ENCODE data around the gene RABGAP1L. TPM values are rescaled to one million over a fixed set of nuclear protein-coding genes. Genes with fewer than 3 reads are reported as not detected.

The RABGAP1L gene
- total RNA-seq, 1 donor from 2014 or later, result 41.0 TPM

- Mint-ChIP-seq H3K4me1 (ENCODE audit: low read depth) (no peaks in the 10 kb centered on the region), H3K9me3 (peaks cover 12% of the 10 kb centered on the region), H3K27me3 (ENCODE audit: insufficient read depth) (no peaks in the 10 kb centered on the region), H3K27ac (no peak overlapping the region), H3K4me3 (no peak overlapping the region), H3K36me3 (ENCODE audit: low read depth) (peaks cover 2% of the 10 kb centered on the region)
- intact Hi-C loops (cut with micrococcal nuclease), result loop anchor here (5.0 to 10.0 kb wide), 4 partner anchors 193 to 793 kb away; partner anchors contain the start of gene RC3H1
- DNase-seq (ENCODE audit: low spot score), result no peak
Measured at GRCh38 chr1:174215766-174216165, 56.4 kb downstream of the RABGAP1L start.

GRCh38 chr1:174217248-174217647 is 57.9 kb downstream of the RABGAP1L start:
- intact Hi-C loops (cut with micrococcal nuclease), result loop anchor here (1.0 to 10.0 kb wide), 5 partner anchors 195 to 795 kb away; partner anchors contain the start of genes RC3H1 and ZBTB37
- Mint-ChIP-seq H3K9me3 (peaks cover 6% of the 10 kb centered on the region), H3K4me3 (no peak overlapping the region), H3K27me3 (ENCODE audit: insufficient read depth) (no peaks in the 10 kb centered on the region), H3K36me3 (ENCODE audit: low read depth) (peaks cover 12% of the 10 kb centered on the region), H3K4me1 (ENCODE audit: low read depth) (no peaks in the 10 kb centered on the region), H3K27ac (no peak overlapping the region)
- no peak for DNase-seq (ENCODE audit: low spot score)

GRCh38 chr1:174217787-174218574 is 58.7 kb downstream of the RABGAP1L start:
- Mint-ChIP-seq H3K9me3 (peaks cover 11% of the 10 kb centered on the region), H3K4me1 (ENCODE audit: low read depth) (no peaks in the 10 kb centered on the region), H3K27me3 (ENCODE audit: insufficient read depth) (no peaks in the 10 kb centered on the region), H3K27ac (no peak overlapping the region), H3K36me3 (ENCODE audit: low read depth) (peaks cover 17% of the 10 kb centered on the region), H3K4me3 (no peak overlapping the region)
- DNase-seq (ENCODE audit: low spot score), result no peak
- intact Hi-C loops (cut with micrococcal nuclease), result loop anchor here (1.0 to 10.0 kb wide), 5 partner anchors 196 to 796 kb away; partner anchors contain the start of genes RC3H1 and ZBTB37

- intact Hi-C loops (cut with micrococcal nuclease), result loop anchor here (5.0 to 10.0 kb wide), 4 partner anchors 197 to 797 kb away; partner anchors contain the start of gene RC3H1
- DNase-seq (ENCODE audit: low spot score), result no peak
- no peaks in the 10 kb centered on the region for H3K27me3 Mint-ChIP-seq (ENCODE audit: insufficient read depth)
- H3K4me1 Mint-ChIP-seq (ENCODE audit: low read depth), result no peaks in the 10 kb centered on the region
- peaks cover 17% of the 10 kb centered on the region for H3K36me3 Mint-ChIP-seq (ENCODE audit: low read depth)
- H3K9me3 Mint-ChIP-seq, result peaks cover 11% of the 10 kb centered on the region
- H3K4me3 Mint-ChIP-seq, result no peak overlapping the region
- no peak overlapping the region for H3K27ac Mint-ChIP-seq
Measured at GRCh38 chr1:174218983-174219382, 59.7 kb downstream of the RABGAP1L start.

- Mint-ChIP-seq H3K36me3 (ENCODE audit: low read depth) (peaks cover 22% of the 10 kb centered on the region), H3K4me3 (no peak overlapping the region), H3K27ac (no peak overlapping the region), H3K4me1 (ENCODE audit: low read depth) (no peaks in the 10 kb centered on the region), H3K27me3 (ENCODE audit: insufficient read depth) (no peaks in the 10 kb centered on the region), H3K9me3 (peaks cover 14% of the 10 kb centered on the region)
- DNase-seq (ENCODE audit: low spot score), result no peak
- intact Hi-C loops (cut with micrococcal nuclease), result loop anchor here (5.0 to 10.0 kb wide), 4 partner anchors 197 to 797 kb away; partner anchors contain the start of gene RC3H1
Measured at GRCh38 chr1:174219606-174220370, 60.5 kb downstream of the RABGAP1L start.

- no peak overlapping the region for H3K27ac Mint-ChIP-seq
Measured at GRCh38 chr1:174221681-174222080, 62.4 kb downstream of the RABGAP1L start.

GRCh38 chr1:174222166-174222949 is 63.0 kb downstream of the RABGAP1L start:
- Mint-ChIP-seq H3K4me3 (no peak overlapping the region), H3K27me3 (ENCODE audit: insufficient read depth) (no peaks in the 10 kb centered on the region), H3K27ac (no peak overlapping the region), H3K36me3 (ENCODE audit: low read depth) (peaks cover 32% of the 10 kb centered on the region), H3K4me1 (ENCODE audit: low read depth) (peaks cover 11% of the 10 kb centered on the region), H3K9me3 (peaks cover 14% of the 10 kb centered on the region)
- intact Hi-C loops (cut with micrococcal nuclease), result no loop called here
- no peak for DNase-seq (ENCODE audit: low spot score)

More at GRCh38 chr1:174221681-174222080, 62.4 kb downstream of the RABGAP1L start:
- Mint-ChIP-seq H3K27me3 (ENCODE audit: insufficient read depth) (no peaks in the 10 kb centered on the region), H3K36me3 (ENCODE audit: low read depth) (peaks cover 32% of the 10 kb centered on the region), H3K4me1 (ENCODE audit: low read depth) (peaks cover 11% of the 10 kb centered on the region), H3K9me3 (peaks cover 14% of the 10 kb centered on the region), H3K4me3 (no peak overlapping the region)
- DNase-seq (ENCODE audit: low spot score), result no peak
- intact Hi-C loops (cut with micrococcal nuclease), result no loop called here

GRCh38 chr1:174224641-174225040 is 65.3 kb downstream of the RABGAP1L start:
- no peak overlapping the region for H3K4me3 Mint-ChIP-seq

GRCh38 chr1:174225499-174226204 is 66.3 kb downstream of the RABGAP1L start:
- intact Hi-C loops (cut with micrococcal nuclease), result no loop called here
- Mint-ChIP-seq H3K4me1 (ENCODE audit: low read depth) (peaks cover 11% of the 10 kb centered on the region), H3K27me3 (ENCODE audit: insufficient read depth) (no peaks in the 10 kb centered on the region), H3K36me3 (ENCODE audit: low read depth) (peaks cover 36% of the 10 kb centered on the region), H3K27ac (peak overlapping the region; percentile 50), H3K4me3 (no peak overlapping the region), H3K9me3 (peaks cover 19% of the 10 kb centered on the region)
- no peak for DNase-seq (ENCODE audit: low spot score)

More at GRCh38 chr1:174224641-174225040, 65.3 kb downstream of the RABGAP1L start:
- DNase-seq (ENCODE audit: low spot score), result no peak
- Mint-ChIP-seq H3K9me3 (peaks cover 19% of the 10 kb centered on the region), H3K4me1 (ENCODE audit: low read depth) (peaks cover 11% of the 10 kb centered on the region), H3K36me3 (ENCODE audit: low read depth) (peaks cover 36% of the 10 kb centered on the region), H3K27me3 (ENCODE audit: insufficient read depth) (no peaks in the 10 kb centered on the region), H3K27ac (no peak overlapping the region)
- intact Hi-C loops (cut with micrococcal nuclease), result no loop called here

GRCh38 chr1:174230399-174230798 is 71.1 kb downstream of the RABGAP1L start:
- Mint-ChIP-seq H3K4me1 (ENCODE audit: low read depth) (peaks cover 10% of the 10 kb centered on the region), H3K27me3 (ENCODE audit: insufficient read depth) (no peaks in the 10 kb centered on the region), H3K9me3 (peaks cover 14% of the 10 kb centered on the region), H3K4me3 (no peak overlapping the region), H3K27ac (no peak overlapping the region), H3K36me3 (ENCODE audit: low read depth) (peaks cover 26% of the 10 kb centered on the region)
- intact Hi-C loops (cut with micrococcal nuclease), result no loop called here
- DNase-seq (ENCODE audit: low spot score), result no peak

GRCh38 chr1:174232761-174233160 is 73.4 kb downstream of the RABGAP1L start:
- intact Hi-C loops (cut with micrococcal nuclease), result no loop called here
- H3K27me3 Mint-ChIP-seq (ENCODE audit: insufficient read depth), result no peaks in the 10 kb centered on the region
- peaks cover 14% of the 10 kb centered on the region for H3K9me3 Mint-ChIP-seq
- DNase-seq (ENCODE audit: low spot score), result no peak
- no peak overlapping the region for H3K4me3 Mint-ChIP-seq
- no peak overlapping the region for H3K27ac Mint-ChIP-seq
- H3K4me1 Mint-ChIP-seq (ENCODE audit: low read depth), result no peaks in the 10 kb centered on the region
- H3K36me3 Mint-ChIP-seq (ENCODE audit: low read depth), result peaks cover 18% of the 10 kb centered on the region

All from activated T-helper 1 cell treated with anti-CD3 and anti-CD28 coated beads, Interleukin-12 subunit alpha, Interleukin-12 subunit beta, Interleukin-2, Interleukin-4 antibody, amounts not matched to agents 30 ng/mL and 10 ng/mL and 1 ng/mL, durations not matched to agents 14 hours and 24 hours and 36 hours (primary cell).